NCI-H146 treated with DMSO at 0.1 percent for 48 hours (cell line): ENCODE data around the gene CTNS.
A peak's percentile ranks its signal among the peaks of the same experiment; 100 is the strongest.

Experiments
- DNase-seq: peaks from one replicate; lab custom pipeline; 2025; ENCODE audit not compliant: unreplicated experiment; lab: John Stamatoyannopoulos, UW

CTNS gene

GRCh38 chr17:3622977-3623594 lies 13.5 kb upstream of the CTNS start:
- DNase-seq = no peak

- DNase-seq = no peak
Observed at GRCh38 chr17:3626831-3627768, 9.5 kb upstream of the CTNS start.

GRCh38 chr17:3627769-3628167 lies 8.8 kb upstream of the CTNS start:
- no peak for DNase-seq

GRCh38 chr17:3630781-3631180 lies 5.8 kb upstream of the CTNS start:
- no peak for DNase-seq

GRCh38 chr17:3632287-3632686 lies 4.3 kb upstream of the CTNS start:
- DNase-seq = no peak

- DNase-seq = no peak
Observed at GRCh38 chr17:3635474-3636153, 946 bp upstream of the CTNS start.

GRCh38 chr17:3636908-3637373 lies 381 bp downstream of the CTNS start:
- DNase-seq = no peak

GRCh38 chr17:3639981-3640596 lies 3.5 kb downstream of the CTNS start:
- peak; percentile 6 for DNase-seq

- DNase-seq = no peak
Observed at GRCh38 chr17:3641014-3641413, 4.5 kb downstream of the CTNS start.

GRCh38 chr17:3641717-3642486 lies 5.3 kb downstream of the CTNS start:
- DNase-seq = no peak

- DNase-seq = no peak
Observed at GRCh38 chr17:3643889-3644349, 7.4 kb downstream of the CTNS start.

- DNase-seq = no peak
Observed at GRCh38 chr17:3645310-3645709, 8.8 kb downstream of the CTNS start.

- DNase-seq = no peak
Observed at GRCh38 chr17:3647251-3647650, 10.7 kb downstream of the CTNS start.

- no peak for DNase-seq
Observed at GRCh38 chr17:3647769-3648555, 11.4 kb downstream of the CTNS start.

- DNase-seq = no peak
Observed at GRCh38 chr17:3655766-3656165, 19.2 kb downstream of the CTNS start.

GRCh38 chr17:3656353-3656752 lies 19.8 kb downstream of the CTNS start:
- no peak for DNase-seq

- no peak for DNase-seq
Observed at GRCh38 chr17:3656755-3657587, 20.4 kb downstream of the CTNS start.

GRCh38 chr17:3657588-3657869 lies 21.0 kb downstream of the CTNS start:
- no peak for DNase-seq
